PC-3 (cell line): ENCODE results near the gene PPIA.

ENCODE experiments used
- EZH2phosphoT487 ChIP-seq: fragments of 300-600 bp; sonication (generic); IDR thresholded peaks from 2 replicates; pipeline ENCODE4 v1.6.1; 2018; ENCODE audit warnings: mild to moderate bottlenecking, antibody characterized with exemption, low read length, borderline replicate concordance
- TF ChIP-seq, protein P1 (sequence below): fragments of 300-600 bp; sonication (generic); conservative IDR thresholded peaks from 2 replicates; pipeline ENCODE4 v1.5.1; 2017; ENCODE audit warnings: antibody characterized with exemption, low read depth, mild to moderate bottlenecking, low read length

DNA sequence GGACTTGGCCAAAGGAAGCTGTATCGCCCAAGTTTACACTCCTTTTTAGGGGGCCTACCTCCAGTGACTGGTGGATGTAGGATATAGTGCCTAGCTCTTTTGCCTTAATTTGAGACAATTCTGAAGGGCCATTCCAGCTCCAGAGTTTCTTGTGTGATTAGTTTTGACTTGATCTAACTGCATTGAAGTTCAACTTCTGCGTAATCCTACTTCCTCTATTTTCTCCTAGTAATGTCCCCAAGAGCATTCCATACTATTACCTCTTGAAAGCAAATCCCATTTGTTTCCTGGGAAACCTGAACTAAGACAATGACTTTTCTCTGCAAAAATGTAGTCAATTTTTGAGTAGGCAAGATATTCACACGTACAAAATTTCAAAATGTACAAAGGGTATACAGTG lies 56.1 kb downstream of the PPIA start:
- TF ChIP-seq, protein P1, sequence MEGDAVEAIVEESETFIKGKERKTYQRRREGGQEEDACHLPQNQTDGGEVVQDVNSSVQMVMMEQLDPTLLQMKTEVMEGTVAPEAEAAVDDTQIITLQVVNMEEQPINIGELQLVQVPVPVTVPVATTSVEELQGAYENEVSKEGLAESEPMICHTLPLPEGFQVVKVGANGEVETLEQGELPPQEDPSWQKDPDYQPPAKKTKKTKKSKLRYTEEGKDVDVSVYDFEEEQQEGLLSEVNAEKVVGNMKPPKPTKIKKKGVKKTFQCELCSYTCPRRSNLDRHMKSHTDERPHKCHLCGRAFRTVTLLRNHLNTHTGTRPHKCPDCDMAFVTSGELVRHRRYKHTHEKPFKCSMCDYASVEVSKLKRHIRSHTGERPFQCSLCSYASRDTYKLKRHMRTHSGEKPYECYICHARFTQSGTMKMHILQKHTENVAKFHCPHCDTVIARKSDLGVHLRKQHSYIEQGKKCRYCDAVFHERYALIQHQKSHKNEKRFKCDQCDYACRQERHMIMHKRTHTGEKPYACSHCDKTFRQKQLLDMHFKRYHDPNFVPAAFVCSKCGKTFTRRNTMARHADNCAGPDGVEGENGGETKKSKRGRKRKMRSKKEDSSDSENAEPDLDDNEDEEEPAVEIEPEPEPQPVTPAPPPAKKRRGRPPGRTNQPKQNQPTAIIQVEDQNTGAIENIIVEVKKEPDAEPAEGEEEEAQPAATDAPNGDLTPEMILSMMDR = no peak
- TF ChIP-seq EZH2phosphoT487 = no peak
